Suprapubic skin (tissue), 4 donors: Measurements from ENCODE around the gene MLXIPL. TPM values are rescaled to one million over a fixed set of nuclear protein-coding genes. Genes with fewer than 3 reads are reported as not detected.

Experiments used
- DNase-seq, 2 donors: peaks; one replicate each; pipeline ENCODE4 v3.0.0-alpha.2; 2019; ENCODE audit warnings: low spot score in 2 of 2
- H3K27ac ChIP-seq: fragments of 200-600 bp; sonication (generic); one replicate; pipeline ENCODE4 v1.5.1; 2019
- H3K27me3 ChIP-seq: fragments of 200-600 bp; sonication (generic); one replicate; pipeline ENCODE4 v1.5.1; 2019
- H3K36me3 ChIP-seq: fragments of 200-600 bp; sonication (generic); one replicate; pipeline ENCODE4 v1.5.1; 2019
- H3K4me1 ChIP-seq: fragments of 200-600 bp; sonication (generic); one replicate; pipeline ENCODE4 v1.5.1; 2019
- H3K4me3 ChIP-seq: fragments of 200-600 bp; sonication (generic); one replicate; pipeline ENCODE4 v1.5.1; 2019; ENCODE audit warnings: mild to moderate bottlenecking
- H3K9me3 ChIP-seq: fragments of 200-600 bp; sonication (generic); one replicate; pipeline ENCODE4 v1.5.1; 2019
- CTCF ChIP-seq, 2 donors: fragments of 200-600 bp in 1 of 2; fragments of 450-650 bp in 1 of 2; sonication (generic) in 1 of 2; IDR thresholded peaks; one replicate each; pipeline ENCODE4 v1.5.1; 2016 to 2019; ENCODE audit warnings: antibody characterized with exemption in 2 of 2, mild to moderate bottlenecking in 1 of 2, moderate library complexity in 1 of 2
- EP300 ChIP-seq: sonication (generic); formaldehyde crosslinking; IDR thresholded peaks from one replicate; pipeline ENCODE4 v1.6.1; 2017; ENCODE audit warnings: antibody characterized with exemption
- POLR2A ChIP-seq, 2 donors: fragments of 450-650 bp; IDR thresholded peaks; one replicate each; pipeline ENCODE4 v1.6.1; 2017; ENCODE audit warnings: antibody characterized with exemption in 2 of 2, mild to moderate bottlenecking in 2 of 2, moderate library complexity in 2 of 2
- POLR2AphosphoS5 ChIP-seq, 3 donors: sonication (generic); formaldehyde crosslinking; IDR thresholded peaks; one replicate each; pipeline ENCODE4 v1.6.1; 2017; ENCODE audit warnings: antibody characterized with exemption in 3 of 3
- WGBS: methylation state at CpG from one replicate; pipeline ENCODE4 v1.1.5; 2018; 5-methylcytosine and 5-hydroxymethylcytosine counted together
- total RNA-seq, 4 donors: library from RNA; depleted of rRNA; stranded (reverse); fragments of >200 nt; gene quantifications; one replicate each; pipeline ENCODE4 v1.1.0, GENCODE V29; 2016

MLXIPL gene
- total RNA-seq, 4 donors from 2014 or later = 1.9 to 9.3 (median 2.7) TPM

- H3K4me3 ChIP-seq = peak overlapping the region; percentile 53
- H3K4me1 ChIP-seq = peaks cover 12% of the 10 kb centered on the region
- H3K27me3 ChIP-seq = peaks cover 70% of the 10 kb centered on the region
- no peaks in the 10 kb centered on the region for H3K9me3 ChIP-seq
- TF ChIP-seq CTCF (IDR thresholded peaks at IDR 0.05) (no peak), POLR2A (IDR thresholded peaks at IDR 0.05) (no peak), EP300 (no peak), POLR2AphosphoS5 (IDR thresholded peaks at IDR 0.05) (no peak)
- no peak for DNase-seq
- 69% methylated on average over 11 of the region's 16 CpGs for WGBS
- H3K27ac ChIP-seq = no peak overlapping the region
- no peaks in the 10 kb centered on the region for H3K36me3 ChIP-seq
Observed at GRCh38 chr7:73646785-73647724, 22.7 kb upstream of the MLXIPL start.

GRCh38 chr7:73645643-73646174 is 21.4 kb upstream of the MLXIPL start:
- H3K4me1 ChIP-seq = peaks cover 12% of the 10 kb centered on the region
- TF ChIP-seq CTCF (IDR thresholded peaks at IDR 0.05) (no peak), POLR2A (IDR thresholded peaks at IDR 0.05) (no peak), POLR2AphosphoS5 (IDR thresholded peaks at IDR 0.05) (no peak), EP300 (no peak)
- no peaks in the 10 kb centered on the region for H3K9me3 ChIP-seq
- H3K4me3 ChIP-seq = no peak overlapping the region
- 53% methylated on average over 4 of the region's 4 CpGs for WGBS
- no peak for DNase-seq
- no peak overlapping the region for H3K27ac ChIP-seq
- H3K27me3 ChIP-seq = peaks cover 64% of the 10 kb centered on the region
- H3K36me3 ChIP-seq = no peaks in the 10 kb centered on the region

- Histone ChIP-seq H3K36me3 (no peaks in the 10 kb centered on the region), H3K27me3 (peaks cover 56% of the 10 kb centered on the region), H3K9me3 (no peaks in the 10 kb centered on the region), H3K4me1 (peaks cover 12% of the 10 kb centered on the region), H3K4me3 (no peak overlapping the region), H3K27ac (no peak overlapping the region)
- 69% methylated on average over 5 of the region's 5 CpGs for WGBS
- DNase-seq = no peak
- TF ChIP-seq POLR2AphosphoS5 (IDR thresholded peaks at IDR 0.05) (no peak), EP300 (no peak), CTCF (IDR thresholded peaks at IDR 0.05) (no peak), POLR2A (IDR thresholded peaks at IDR 0.05) (no peak)
Observed at GRCh38 chr7:73644688-73645286, 20.5 kb upstream of the MLXIPL start.

- TF ChIP-seq POLR2AphosphoS5 (IDR thresholded peaks at IDR 0.05) (no peak), CTCF (IDR thresholded peaks at IDR 0.05) (no peak), EP300 (no peak), POLR2A (IDR thresholded peaks at IDR 0.05) (no peak)
- H3K27me3 ChIP-seq = peaks cover 36% of the 10 kb centered on the region
- H3K4me1 ChIP-seq = peaks cover 6% of the 10 kb centered on the region
- H3K9me3 ChIP-seq = no peaks in the 10 kb centered on the region
- 87% methylated on average over 2 of the region's 2 CpGs for WGBS
- no peak for DNase-seq
- H3K36me3 ChIP-seq = no peaks in the 10 kb centered on the region
- no peak overlapping the region for H3K4me3 ChIP-seq
- H3K27ac ChIP-seq = no peak overlapping the region
Observed at GRCh38 chr7:73642834-73643233, 18.5 kb upstream of the MLXIPL start.

- 75% methylated on average over 3 of the region's 3 CpGs for WGBS
- no peak overlapping the region for H3K27ac ChIP-seq
- peaks cover 4% of the 10 kb centered on the region for H3K4me1 ChIP-seq
- H3K9me3 ChIP-seq = no peaks in the 10 kb centered on the region
- H3K36me3 ChIP-seq = no peaks in the 10 kb centered on the region
- peaks cover 4% of the 10 kb centered on the region for H3K27me3 ChIP-seq
- TF ChIP-seq POLR2AphosphoS5 (IDR thresholded peaks at IDR 0.05) (no peak), CTCF (IDR thresholded peaks at IDR 0.05) (no peak), POLR2A (IDR thresholded peaks at IDR 0.05) (no peak), EP300 (no peak)
- DNase-seq = no peak
- no peak overlapping the region for H3K4me3 ChIP-seq
Observed at GRCh38 chr7:73638911-73639310, 14.6 kb upstream of the MLXIPL start.
